Right cardiac atrium (tissue), 5 donors: ENCODE results near the gene TMCC3. TPM values are rescaled to one million over a fixed set of nuclear protein-coding genes. Genes with fewer than 3 reads are reported as not detected.
"Not testable (repeated sequence)": the region's sequence is repeated elsewhere in the genome, so short reads cannot be mapped to it uniquely, and the experiment has no call there.

Experiments used
- ATAC-seq, 2 donors: fragments of 200-7000 bp; cut with Tn5 transposase; one replicate each; pipeline versions ENCODE4 v1.8.0 to v1.9.1; 2020; ENCODE audit warnings: moderate library complexity in 2 of 2, mild to moderate bottlenecking in 1 of 2
- DNase-seq, 3 donors: peaks; one replicate each; pipeline ENCODE4 v3.0.0-alpha.2; 2020
- H3K27ac ChIP-seq: one replicate; pipeline ENCODE4 v1.5.1; 2013; ENCODE audit warnings: mild to moderate bottlenecking, low read length, control low read depth, moderate library complexity
- H3K27me3 ChIP-seq: one replicate; pipeline ENCODE4 v1.6.1; 2013; ENCODE audit not compliant: control insufficient read depth, insufficient read depth
- H3K4me1 ChIP-seq: one replicate; pipeline ENCODE4 v1.6.1; 2013; ENCODE audit warnings: low read length; ENCODE audit not compliant: control insufficient read depth, insufficient read depth
- H3K4me3 ChIP-seq: one replicate; pipeline ENCODE4 v1.5.1; 2013; ENCODE audit warnings: low read length, control low read depth
- H3K9me3 ChIP-seq: one replicate; pipeline ENCODE4 v1.6.1; 2013; ENCODE audit warnings: low read length; ENCODE audit not compliant: control insufficient read depth
- WGBS: extraction: QIAGEN DNeasy Blood & Tissue Kit; methylation state at CpG from one replicate; pipeline ENCODE4 v1.1.7; 2013; 5-methylcytosine and 5-hydroxymethylcytosine counted together
- intact Hi-C, 4 donors: fragments of 100-400 bp; cut with DNase I; formaldehyde crosslinking; loops; one replicate each; pipeline versions ENCODE4 v1.11.0 to v1.14.0; 2022 to 2023
- polyA plus RNA-seq: library from polyadenylated mRNA; stranded (reverse); fragments of 200-250 nt; gene quantifications from one replicate; pipeline ENCODE4 v1.2.3, GENCODE V29; 2013
- total RNA-seq, 4 donors: library from RNA; stranded (reverse); fragmentation: NEBNext Ultra II Directional; extraction: Animal tissue kit (Norgen Biotek cat#: 25700); gene quantifications; one replicate each; pipeline ENCODE4 v1.2.1, GENCODE V29; 2021
- donor health status: healthy with polysubstance abuse.
- donor health status: DM: no; HTN: yes; CAD: no.
- donor health status: DM: no; HTN: no; CAD: no.
- donor health status: DM: no; HTN: yes; CAD: no; lungs with severe emphysema.
- donor health status: DM: yes; HTN: yes; CAD: no.

Gene TMCC3
- total and polyA plus RNA-seq, 5 donors = 1.7 to 6.7 (median 3.3) TPM

GRCh38 chr12:94597268-94597667 is 53.1 kb downstream of the TMCC3 start:
- no peak overlapping the region for H3K27ac ChIP-seq
- 92% methylated on average over 5 of the region's 5 CpGs for WGBS
- intact Hi-C loops = loop anchor here in 1 of 4 donors (10.0 kb wide), 1 partner anchor 48 kb away; no protein-coding TSS in a partner anchor
- no peaks in the 10 kb centered on the region for H3K4me1 ChIP-seq
- no peaks in the 10 kb centered on the region for H3K27me3 ChIP-seq
- H3K4me3 ChIP-seq = no peak overlapping the region
- DNase-seq (no peak), ATAC-seq (no peak)
- no peaks in the 10 kb centered on the region for H3K9me3 ChIP-seq

GRCh38 chr12:94596596-94596995 is 53.8 kb downstream of the TMCC3 start:
- no peaks in the 10 kb centered on the region for H3K4me1 ChIP-seq
- 95% methylated on average over 2 of the region's 2 CpGs for WGBS

DNA sequence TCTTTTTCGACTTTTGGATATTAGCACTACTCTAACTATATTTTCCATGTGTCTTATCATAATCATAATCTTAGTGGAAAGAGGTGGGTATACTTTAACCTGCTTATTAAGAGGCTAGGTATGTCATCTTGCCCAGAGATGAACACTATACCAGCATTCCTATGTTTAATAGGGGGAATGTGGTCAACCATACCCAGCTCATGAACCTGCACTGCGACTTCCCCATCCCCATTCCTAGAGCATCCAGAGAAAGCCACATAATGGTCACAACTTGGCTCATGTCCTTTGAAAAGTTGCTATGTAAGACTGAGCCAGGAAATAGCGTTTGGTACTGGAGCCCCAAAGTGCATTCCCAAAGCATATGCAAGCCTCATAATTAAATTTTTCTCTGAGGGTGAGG is 55.2 kb downstream of the TMCC3 start:
- no peaks in the 10 kb centered on the region for H3K9me3 ChIP-seq
- intact Hi-C loops = loop anchor here in 1 of 4 donors (10.0 kb wide), 1 partner anchor 50 kb away; no protein-coding TSS in a partner anchor
- no peaks in the 10 kb centered on the region for H3K4me1 ChIP-seq
- no peak for ATAC-seq
- no peak overlapping the region for H3K27ac ChIP-seq
- WGBS = 76% methylated on average over 3 of the region's 3 CpGs
- no peak overlapping the region for H3K4me3 ChIP-seq
- no peak for DNase-seq
- H3K27me3 ChIP-seq = no peaks in the 10 kb centered on the region

More at GRCh38 chr12:94596596-94596995, 53.8 kb downstream of the TMCC3 start:
- Histone ChIP-seq H3K27me3 (no peaks in the 10 kb centered on the region), H3K9me3 (no peaks in the 10 kb centered on the region), H3K4me3 (no peak overlapping the region), H3K27ac (no peak overlapping the region)
- intact Hi-C loops = loop anchor here in 1 of 4 donors (10.0 kb wide), 1 partner anchor 48 kb away; no protein-coding TSS in a partner anchor
- ATAC-seq (no peak), DNase-seq (no peak)

- no peaks in the 10 kb centered on the region for H3K4me1 ChIP-seq
- WGBS = 43% methylated on average over 3 of the region's 3 CpGs
- intact Hi-C loops = loop anchor here in 1 of 4 donors (10.0 kb wide), 1 partner anchor 50 kb away; no protein-coding TSS in a partner anchor
Observed at GRCh38 chr12:94594443-94594825, 55.9 kb downstream of the TMCC3 start.

DNA sequence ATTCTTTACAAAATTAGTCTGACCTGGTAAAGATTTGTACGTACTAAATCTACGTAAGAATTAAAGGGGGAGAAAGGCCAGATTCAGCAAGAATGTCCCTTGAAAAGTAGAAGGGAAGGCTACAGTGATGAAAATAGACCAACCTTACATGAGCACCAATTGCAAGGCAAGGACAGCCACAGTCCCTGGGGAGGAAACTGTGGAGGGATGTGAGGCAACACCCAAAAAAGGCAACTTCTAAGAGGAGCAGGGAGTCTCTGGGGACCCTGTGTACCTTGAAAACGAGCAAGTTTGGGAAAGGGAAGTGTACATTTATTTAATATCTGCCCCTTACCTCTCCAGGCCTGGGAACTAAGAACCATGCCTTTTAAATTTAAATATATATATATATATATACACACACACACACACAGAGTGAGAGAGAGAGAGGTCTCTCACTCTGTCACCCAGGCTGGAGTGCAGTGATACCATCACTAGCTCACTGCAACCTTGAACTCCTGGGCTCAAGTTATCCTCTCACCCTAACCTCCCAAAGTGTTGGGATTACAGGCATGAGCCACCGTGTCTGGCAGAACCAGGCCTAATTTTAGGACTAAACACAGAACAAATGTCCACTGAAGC is 56.4 kb downstream of the TMCC3 start:
- Histone ChIP-seq H3K27me3 (no peaks in the 10 kb centered on the region), H3K4me3 (no peak overlapping the region), H3K4me1 (peaks cover 2% of the 10 kb centered on the region), H3K27ac (peak overlapping the region; percentile 57), H3K9me3 (no peaks in the 10 kb centered on the region)
- 56% methylated on average over 4 of the region's 4 CpGs for WGBS
- no peak for DNase-seq
- ATAC-seq = no peak
- intact Hi-C loops = loop anchor here in 1 of 4 donors (10.0 kb wide), 1 partner anchor 51 kb away; no protein-coding TSS in a partner anchor

More at GRCh38 chr12:94594443-94594825, 55.9 kb downstream of the TMCC3 start:
- ATAC-seq = no peak
- no peak for DNase-seq
- H3K27ac ChIP-seq = peak overlapping the region; percentile 57
- no peak overlapping the region for H3K4me3 ChIP-seq
- H3K27me3 ChIP-seq = no peaks in the 10 kb centered on the region
- no peaks in the 10 kb centered on the region for H3K9me3 ChIP-seq

- intact Hi-C loops = loop anchor here in 1 of 4 donors (10.0 kb wide), 1 partner anchor 52 kb away; no protein-coding TSS in a partner anchor
- H3K9me3 ChIP-seq, H3K27ac ChIP-seq, H3K27me3 ChIP-seq, ATAC-seq, H3K4me3 ChIP-seq, DNase-seq, H3K4me1 ChIP-seq: not testable (repeated sequence)
- 90% methylated on average over 9 of the region's 9 CpGs for WGBS
Observed at GRCh38 chr12:94592723-94593122, 57.6 kb downstream of the TMCC3 start.

DNA sequence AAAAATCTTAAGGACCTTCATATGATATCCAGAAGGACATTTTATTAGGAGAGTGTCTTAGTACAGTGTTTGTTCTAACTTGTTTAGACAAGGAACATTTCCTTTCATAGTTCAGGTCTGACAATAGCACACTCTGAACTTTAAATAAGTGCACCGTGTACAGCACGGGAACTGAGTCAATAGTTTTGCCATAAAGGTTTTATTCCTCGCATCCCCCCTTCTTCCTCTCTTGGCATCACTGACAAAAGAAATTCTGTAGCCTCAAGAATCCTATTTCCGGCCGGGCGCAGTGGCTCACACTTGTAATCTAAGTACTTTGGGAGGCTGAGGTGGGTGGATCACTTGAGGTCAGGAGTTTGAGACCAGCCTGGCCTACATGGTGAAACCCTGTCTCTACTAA is 58.3 kb downstream of the TMCC3 start:
- intact Hi-C loops = loop anchor here in 1 of 4 donors (10.0 kb wide), 1 partner anchor 53 kb away; no protein-coding TSS in a partner anchor

DNA sequence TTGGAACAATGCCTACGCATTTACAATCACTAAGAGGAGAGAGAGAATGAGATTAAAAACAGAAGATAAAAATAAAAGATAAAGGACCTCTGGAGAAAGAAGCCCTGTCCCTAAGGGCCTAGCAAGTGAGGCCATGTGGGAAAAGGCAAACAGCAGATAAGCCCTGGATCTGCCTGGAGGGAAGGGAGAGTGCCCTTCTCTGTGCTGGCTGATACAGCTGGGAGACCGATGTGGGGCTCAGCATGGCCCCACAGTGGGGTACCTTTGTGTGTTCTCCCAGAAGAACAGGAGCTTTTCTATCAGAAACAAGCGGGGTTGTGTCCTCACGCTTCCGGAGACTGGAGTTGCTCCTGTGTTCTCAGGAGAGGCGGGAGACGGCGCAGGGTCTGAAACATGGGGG is 59.9 kb downstream of the TMCC3 start:
- no peak for DNase-seq

More for the DNA sequence above, 58.3 kb downstream of the TMCC3 start:
- no peaks in the 10 kb centered on the region for H3K27me3 ChIP-seq
- DNase-seq (peak in 1 of 3 donors; percentile 30), ATAC-seq (peak in 1 of 2 donors; percentile 41)
- H3K9me3 ChIP-seq = no peaks in the 10 kb centered on the region
- 57% methylated on average over 6 of the region's 6 CpGs for WGBS
- peaks cover 6% of the 10 kb centered on the region for H3K4me1 ChIP-seq
- no peak overlapping the region for H3K4me3 ChIP-seq
- no peak overlapping the region for H3K27ac ChIP-seq

DNA sequence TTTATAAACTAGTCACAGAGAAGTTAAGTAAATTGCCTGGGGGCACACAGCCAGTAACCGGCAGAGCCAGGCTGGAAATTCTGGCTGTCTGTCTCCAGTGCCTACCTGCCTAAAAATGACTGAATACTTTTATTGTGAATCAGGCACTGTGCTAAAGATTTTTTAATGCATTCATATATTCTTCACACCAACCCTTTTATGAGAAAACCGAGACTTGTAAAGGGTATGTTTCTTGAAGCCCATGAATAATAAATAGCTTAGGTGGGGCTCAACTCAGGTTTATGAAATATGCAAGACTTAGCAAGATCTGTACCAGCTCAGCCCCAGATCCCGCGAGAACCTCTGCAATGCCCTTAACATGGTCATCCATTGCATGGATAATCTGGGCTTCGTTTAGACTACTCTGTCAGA is 60.8 kb downstream of the TMCC3 start:
- Histone ChIP-seq H3K9me3 (no peaks in the 10 kb centered on the region), H3K4me3 (no peak overlapping the region), H3K27me3 (no peaks in the 10 kb centered on the region), H3K27ac (no peak overlapping the region), H3K4me1 (peaks cover 7% of the 10 kb centered on the region)
- ATAC-seq (no peak), DNase-seq (no peak)
- intact Hi-C loops = loop anchor here in 1 of 4 donors (10.0 kb wide), 1 partner anchor 55 kb away; no protein-coding TSS in a partner anchor
- 94% methylated on average over 5 of the region's 5 CpGs for WGBS

More for the DNA sequence above, 59.9 kb downstream of the TMCC3 start:
- no peak for ATAC-seq
- H3K4me1 ChIP-seq = peaks cover 7% of the 10 kb centered on the region
- no peak overlapping the region for H3K4me3 ChIP-seq
- no peaks in the 10 kb centered on the region for H3K27me3 ChIP-seq
- no peak overlapping the region for H3K27ac ChIP-seq
- intact Hi-C loops = loop anchor here in 1 of 4 donors (10.0 kb wide), 1 partner anchor 54 kb away; no protein-coding TSS in a partner anchor
- WGBS = 84% methylated on average over 8 of the region's 8 CpGs
- no peaks in the 10 kb centered on the region for H3K9me3 ChIP-seq

DNA sequence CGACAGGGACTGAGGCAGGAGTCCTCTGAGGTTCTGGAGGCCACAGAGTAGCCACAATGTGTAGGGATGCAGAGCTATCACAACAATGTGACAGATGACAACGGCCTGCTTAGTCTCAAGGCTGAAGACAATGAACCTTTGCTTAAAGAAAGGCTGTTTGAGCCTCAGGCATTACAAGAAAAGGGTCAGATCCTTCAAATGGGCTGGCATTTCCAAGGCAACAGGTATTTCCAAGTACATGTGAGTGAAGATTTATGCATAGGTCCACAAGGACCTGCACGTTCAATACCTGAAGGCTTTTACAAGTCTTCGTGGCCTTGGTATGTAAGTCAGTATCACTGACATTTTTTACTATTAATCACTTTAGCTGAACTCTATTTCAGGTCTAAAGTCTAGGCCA is 62.0 kb downstream of the TMCC3 start:
- Histone ChIP-seq H3K27ac (peak overlapping the region; percentile 92), H3K4me3 (no peak overlapping the region), H3K9me3 (no peaks in the 10 kb centered on the region), H3K4me1 (peaks cover 7% of the 10 kb centered on the region), H3K27me3 (no peaks in the 10 kb centered on the region)
- WGBS = 71% methylated on average over 4 of the region's 4 CpGs
- DNase-seq (no peak), ATAC-seq (no peak)
- intact Hi-C loops = no loop called here
